ENCODE data around the gene SLC4A4.

DNA sequence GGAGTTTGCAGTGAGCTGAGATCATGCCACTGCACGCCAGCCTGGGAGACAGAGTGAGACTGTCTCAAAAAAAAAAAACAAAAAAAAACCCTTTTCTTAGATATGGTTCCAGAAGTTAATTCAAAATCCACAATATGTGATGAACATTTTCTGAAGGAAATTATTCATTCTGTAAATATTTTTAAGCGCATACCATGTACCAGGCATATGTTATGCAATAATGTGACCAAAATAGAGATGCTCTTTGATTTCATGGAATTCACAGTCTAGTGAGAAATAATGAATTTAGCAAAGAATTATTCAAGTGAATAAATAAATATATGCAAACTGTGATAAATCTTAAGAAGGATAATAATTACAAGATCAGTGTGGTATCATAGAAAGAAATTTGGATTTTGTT is 270.3 kb downstream of the SLC4A4 start:
- no peak for TF ChIP-seq POLR2A (IDR thresholded peaks at IDR 0.05; ENCODE audit: low read length)
- no peak for TF ChIP-seq GATA1 (IDR thresholded peaks at IDR 0.05; ENCODE audit: low read depth, low read length)

All from erythroblast (primary cell).